ENCODE results near the gene VARS2. TPM values are rescaled to one million over a fixed set of nuclear protein-coding genes. Genes with fewer than 3 reads are reported as not detected.

The VARS2 gene
- total and polyA plus RNA-seq, 8 donors = 11.3 to 40.6 (median 18.9) TPM

GRCh38 chr6:30957716-30958115 lies 43.7 kb downstream of the VARS2 start:
- DNase-seq (no peak), FAIRE-seq (no peak), ATAC-seq (no peak)
- no peak overlapping the region for H3K27ac ChIP-seq
- H3K9me3 ChIP-seq = no peaks in the 10 kb centered on the region
- WGBS, 2 donors = 86 to 93% methylated on average over 2 of the region's 2 CpGs
- peaks cover 0 to 3% (median 0%) of the 10 kb centered on the region in 3 donors for H3K4me1 ChIP-seq
- peaks cover 0 to 4% (median 0%) of the 10 kb centered on the region in 4 donors for H3K27me3 ChIP-seq
- no peak for TF ChIP-seq CTCF (IDR thresholded peaks at IDR 0.05)
- intact Hi-C loops (cut with DNase I) = no loop called here
- no peak overlapping the region for H3K4me3 ChIP-seq
- H3K36me3 ChIP-seq = no peaks in the 10 kb centered on the region

- Histone ChIP-seq H3K27me3 (peaks cover 0 to 4% (median 0%) of the 10 kb centered on the region in 4 donors), H3K27ac (no peak overlapping the region), H3K9me3 (no peaks in the 10 kb centered on the region), H3K36me3 (no peaks in the 10 kb centered on the region), H3K4me1 (peaks cover 0 to under 1% (median 0%) of the 10 kb centered on the region in 3 donors), H3K4me3 (no peak overlapping the region)
- TF ChIP-seq CTCF (IDR thresholded peaks at IDR 0.05) = no peak
- no peak for FAIRE-seq
- WGBS, 2 donors = 61 to 64% methylated on average over 9 of the region's 9 CpGs
- ATAC-seq = no peak
- no peak for DNase-seq
- intact Hi-C loops (cut with DNase I) = no loop called here
Measured at GRCh38 chr6:30960907-30961673, 47.1 kb downstream of the VARS2 start.

- no peaks in the 10 kb centered on the region for H3K36me3 ChIP-seq
- FAIRE-seq = no peak
- H3K27me3 ChIP-seq = peaks cover 0 to 4% (median 0%) of the 10 kb centered on the region in 4 donors
- no peak overlapping the region for H3K27ac ChIP-seq
- H3K4me1 ChIP-seq = no peaks in the 10 kb centered on the region
- H3K9me3 ChIP-seq = no peaks in the 10 kb centered on the region
- intact Hi-C loops (cut with DNase I) = no loop called here
- no peak for DNase-seq
- TF ChIP-seq CTCF (IDR thresholded peaks at IDR 0.05) = no peak
- no peak overlapping the region for H3K4me3 ChIP-seq
- ATAC-seq = no peak
Measured at GRCh38 chr6:30962716-30963115, 48.7 kb downstream of the VARS2 start.

- TF ChIP-seq CTCF (IDR thresholded peaks at IDR 0.05) = no peak
- no peak overlapping the region for H3K27ac ChIP-seq
- H3K27me3 ChIP-seq = peaks cover 0 to 4% (median 0%) of the 10 kb centered on the region in 4 donors
- H3K4me1 ChIP-seq = no peaks in the 10 kb centered on the region
- ATAC-seq (peak; percentile 47 to 80 (median 68)), FAIRE-seq (no peak), DNase-seq (peak in 1 of 6 donors; percentile 47)
- H3K36me3 ChIP-seq = no peaks in the 10 kb centered on the region
- no peak overlapping the region for H3K4me3 ChIP-seq
- no peaks in the 10 kb centered on the region for H3K9me3 ChIP-seq
- intact Hi-C loops (cut with DNase I) = no loop called here
- WGBS, 2 donors = 56% methylated on average over 6 of the region's 6 CpGs
Measured at GRCh38 chr6:30963641-30964040, 49.6 kb downstream of the VARS2 start.

- no peaks in the 10 kb centered on the region for H3K36me3 ChIP-seq
- ATAC-seq = peak in 1 of 4 donors; percentile 12
- 86 to 100% methylated on average over 4 of the region's 4 CpGs for WGBS, 2 donors
Measured at GRCh38 chr6:30964075-30964474, 50.0 kb downstream of the VARS2 start.

More at GRCh38 chr6:30964075-30964474, 50.0 kb downstream of the VARS2 start:
- H3K4me1 ChIP-seq = no peaks in the 10 kb centered on the region
- DNase-seq (no peak), FAIRE-seq (no peak)
- no peak overlapping the region for H3K27ac ChIP-seq
- intact Hi-C loops (cut with DNase I) = no loop called here
- TF ChIP-seq CTCF (IDR thresholded peaks at IDR 0.05) = no peak
- H3K4me3 ChIP-seq = no peak overlapping the region
- H3K27me3 ChIP-seq = peaks cover 0 to 4% (median 0%) of the 10 kb centered on the region in 4 donors
- H3K9me3 ChIP-seq = no peaks in the 10 kb centered on the region
